HK-2 (cell line): ENCODE data around the gene PRKAR2B.
A peak's percentile ranks its signal among the peaks of the same experiment; 100 is the strongest.
"Not testable (repeated sequence)": the region's sequence is repeated elsewhere in the genome, so short reads cannot be mapped to it uniquely, and the experiment has no call there.

Experiments used
- DNase-seq: peaks from one replicate; pipeline ENCODE4 v3.0.0-alpha.2; 2018; ENCODE audit not compliant: unreplicated experiment

The PRKAR2B gene

GRCh38 chr7:107078517-107078966 is 34.0 kb downstream of the PRKAR2B start:
- peak; percentile 8 for DNase-seq

- no peak for DNase-seq
These were observed 34.9 kb downstream of the PRKAR2B start for GRCh38 chr7:107079212-107079940.

- DNase-seq, result no peak
These were observed 35.6 kb downstream of the PRKAR2B start for GRCh38 chr7:107080099-107080505.

GRCh38 chr7:107080533-107080932 is 36.0 kb downstream of the PRKAR2B start:
- DNase-seq, result no peak

GRCh38 chr7:107085180-107085579 is 40.7 kb downstream of the PRKAR2B start:
- no peak for DNase-seq

- DNase-seq, result no peak
These were observed 45.1 kb downstream of the PRKAR2B start for GRCh38 chr7:107089627-107090026.

GRCh38 chr7:107090457-107090856 is 46.0 kb downstream of the PRKAR2B start:
- DNase-seq, result no peak

- no peak for DNase-seq
These were observed 46.8 kb downstream of the PRKAR2B start for GRCh38 chr7:107091306-107091705.

- not testable (repeated sequence) for DNase-seq
These were observed 49.2 kb downstream of the PRKAR2B start for GRCh38 chr7:107093671-107094070.

GRCh38 chr7:107099154-107099553 is 54.6 kb downstream of the PRKAR2B start:
- not testable (repeated sequence) for DNase-seq

GRCh38 chr7:107100824-107101223 is 56.3 kb downstream of the PRKAR2B start:
- no peak for DNase-seq

GRCh38 chr7:107103369-107103768 is 58.9 kb downstream of the PRKAR2B start:
- no peak for DNase-seq

- no peak for DNase-seq
These were observed 60.3 kb downstream of the PRKAR2B start for GRCh38 chr7:107104801-107105200.

GRCh38 chr7:107105591-107106245 is 61.2 kb downstream of the PRKAR2B start:
- DNase-seq, result no peak

GRCh38 chr7:107108793-107109371 is 64.4 kb downstream of the PRKAR2B start:
- DNase-seq, result no peak

- DNase-seq, result no peak
These were observed 65.5 kb downstream of the PRKAR2B start for GRCh38 chr7:107109955-107110354.

- DNase-seq, result no peak
These were observed 66.7 kb downstream of the PRKAR2B start for GRCh38 chr7:107111196-107111595.

- no peak for DNase-seq
These were observed 69.4 kb downstream of the PRKAR2B start for GRCh38 chr7:107113866-107114265.

GRCh38 chr7:107115114-107115513 is 70.6 kb downstream of the PRKAR2B start:
- no peak for DNase-seq

GRCh38 chr7:107115762-107116540 is 71.4 kb downstream of the PRKAR2B start:
- DNase-seq, result no peak

- DNase-seq, result no peak
These were observed 73.8 kb downstream of the PRKAR2B start for GRCh38 chr7:107118109-107118900.
